ENCODE data around the gene CD274. TPM values are rescaled to one million over a fixed set of nuclear protein-coding genes. Genes with fewer than 3 reads are reported as not detected.

Gene CD274
- total RNA-seq, result 2.5 and 2.9 TPM in 2 replicates

DNA sequence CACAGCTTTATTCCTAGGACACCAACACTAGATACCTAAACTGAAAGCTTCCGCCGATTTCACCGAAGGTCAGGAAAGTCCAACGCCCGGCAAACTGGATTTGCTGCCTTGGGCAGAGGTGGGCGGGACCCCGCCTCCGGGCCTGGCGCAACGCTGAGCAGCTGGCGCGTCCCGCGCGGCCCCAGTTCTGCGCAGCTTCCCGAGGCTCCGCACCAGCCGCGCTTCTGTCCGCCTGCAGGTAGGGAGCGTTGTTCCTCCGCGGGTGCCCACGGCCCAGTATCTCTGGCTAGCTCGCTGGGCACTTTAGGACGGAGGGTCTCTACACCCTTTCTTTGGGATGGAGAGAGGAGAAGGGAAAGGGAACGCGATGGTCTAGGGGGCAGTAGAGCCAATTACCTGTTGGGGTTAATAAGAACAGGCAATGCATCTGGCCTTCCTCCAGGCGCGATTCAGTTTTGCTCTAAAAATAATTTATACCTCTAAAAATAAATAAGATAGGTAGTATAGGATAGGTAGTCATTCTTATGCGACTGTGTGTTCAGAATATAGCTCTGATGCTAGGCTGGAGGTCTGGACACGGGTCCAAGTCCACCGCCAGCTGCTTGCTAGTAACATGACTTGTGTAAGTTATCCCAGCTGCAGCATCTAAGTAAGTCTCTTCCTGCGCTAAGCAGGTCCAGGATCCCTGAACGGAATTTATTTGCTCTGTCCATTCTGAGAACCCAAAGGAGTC is at the start of gene CD274:
TSS of gene CD274 (plus strand) at position 184 of the 733 bp plus-strand sequence. CDS start 5,572 bp downstream, outside the sequence.

DNA sequence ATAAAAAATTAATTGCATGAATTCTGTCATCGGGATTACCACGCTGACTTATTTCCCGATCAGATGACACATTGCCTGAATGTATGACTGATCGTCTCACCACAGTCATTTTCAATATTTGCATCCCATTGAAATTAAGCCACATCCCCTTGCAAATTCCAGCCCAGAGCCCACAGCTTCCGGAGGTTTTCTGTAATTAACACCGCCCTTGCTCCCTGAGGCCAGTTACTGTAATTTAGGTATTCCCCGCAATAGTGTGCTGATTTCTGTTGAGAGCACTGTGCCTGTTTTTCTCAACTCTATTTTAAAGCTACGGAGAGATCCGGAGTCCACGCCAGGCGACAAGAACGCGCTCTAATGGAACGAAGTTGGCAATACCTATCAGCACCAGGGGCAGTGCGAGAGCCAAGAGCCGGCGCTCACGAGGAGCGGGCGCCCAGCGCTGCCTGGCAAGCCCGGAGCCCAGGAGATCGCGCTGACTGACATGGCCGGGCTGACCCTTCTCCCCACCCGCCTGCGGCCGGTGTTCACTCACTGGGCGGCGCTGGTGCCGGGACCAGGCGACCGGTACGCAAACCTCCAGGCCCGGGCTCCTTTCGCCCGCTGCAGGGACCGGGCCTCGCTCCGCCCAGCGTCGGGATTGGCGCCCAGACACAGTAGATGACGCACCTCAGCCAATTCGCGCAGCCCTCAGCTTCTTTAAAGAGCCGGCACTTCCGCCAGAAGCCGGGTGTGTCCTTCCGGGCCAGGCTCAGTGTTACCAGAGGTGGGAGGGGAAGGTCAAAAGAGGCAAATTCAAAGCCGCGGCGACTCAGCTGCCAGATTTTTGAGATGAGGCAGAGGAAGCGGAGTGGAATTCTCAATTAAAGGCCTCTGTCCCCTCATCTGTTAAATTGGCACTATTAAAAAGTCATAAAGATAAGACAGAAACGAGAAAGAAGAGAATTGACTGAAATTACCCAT is 12.8 kb upstream of the CD274 start, which contains the start of gene PLGRKT:
TSS of gene PLGRKT (minus strand) at position 672 of the 963 bp plus-strand sequence. CDS start 5,948 bp downstream, outside the sequence.

DNA sequence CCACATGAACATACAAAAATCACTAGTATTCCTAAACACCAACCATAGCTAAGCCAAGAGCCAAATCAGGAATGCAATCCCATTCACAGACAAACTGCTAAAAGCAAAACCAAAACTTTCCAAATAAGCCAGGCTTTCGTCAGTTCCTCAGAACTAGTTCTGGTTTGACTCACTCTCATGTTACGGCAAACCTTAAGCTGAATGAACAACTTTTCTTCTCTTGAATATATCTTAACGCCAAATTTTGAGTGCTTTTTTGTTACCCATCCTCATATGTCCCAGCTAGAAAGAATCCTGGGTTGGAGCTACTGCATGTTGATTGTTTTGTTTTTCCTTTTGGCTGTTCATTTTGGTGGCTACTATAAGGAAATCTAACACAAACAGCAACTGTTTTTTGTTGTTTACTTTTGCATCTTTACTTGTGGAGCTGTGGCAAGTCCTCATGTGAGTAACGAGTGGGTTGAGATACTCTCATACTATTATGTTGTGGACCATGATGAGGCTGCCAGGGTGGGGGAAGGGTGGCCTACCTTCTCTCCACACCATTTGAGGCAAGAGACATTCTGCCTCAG is 60.1 kb downstream of the CD274 start, which contains the start of gene PDCD1LG2:
TSS of gene PDCD1LG2 (plus strand) at position 172 of the 572 bp plus-strand sequence. CDS start 12,016 bp downstream, outside the sequence.

Other genes with a start within 250 kb of the CD274 start
- gene INSL4, start 219.1 kb upstream of the CD274 start, total RNA-seq, result not detected in 2 replicates
- 0.17 TPM in 1 of 2 replicates, not detected in the other for gene RLN2, start 145.8 kb upstream of the CD274 start, total RNA-seq
- not detected in 2 replicates for gene RLN1, start 110.7 kb upstream of the CD274 start, total RNA-seq
- gene PLGRKT, start 12.6 kb upstream of the CD274 start, total RNA-seq, result 35.4 and 43.5 TPM in 2 replicates
- gene PDCD1LG2, start 60.0 kb downstream of the CD274 start, total RNA-seq, result 3.0 and 4.9 TPM in 2 replicates
- gene RIC1, start 178.6 kb downstream of the CD274 start, total RNA-seq, result 14.1 and 16.8 TPM in 2 replicates